Activated naive CD4-positive, alpha-beta T cell treated with anti-CD3 and anti-CD28 coated beads, Interleukin-2, amount 50 U/mL, for 72 hours (primary cell): ENCODE measurements around the gene ANO2. TPM values are rescaled to one million over a fixed set of nuclear protein-coding genes. Genes with fewer than 3 reads are reported as not detected.
"Not testable (repeated sequence)": the region's sequence is repeated elsewhere in the genome, so short reads cannot be mapped to it uniquely, and the experiment has no call there.

ENCODE experiments used
- ATAC-seq, 2 donors: fragments of 150-1000 bp; cut with Tn5 transposase; 2 replicates each; pipeline ENCODE4 v1.10.0; 2021; ENCODE audit warnings: mild to moderate bottlenecking in 2 of 2, moderate library complexity in 2 of 2
- DNase-seq, 2 donors: peaks; one replicate each; pipeline ENCODE4 v3.0.0; 2021 to 2022; ENCODE audit warnings: low spot score in 2 of 2
- H3K27ac Mint-ChIP-seq, 2 donors: one replicate each; pipeline ENCODE4 v1.8.0; 2022; ENCODE audit warnings: mild to moderate bottlenecking in 2 of 2, mixed read lengths in 2 of 2
- H3K36me3 Mint-ChIP-seq, 2 donors: one replicate each; pipeline ENCODE4 v1.8.0; 2022; ENCODE audit warnings: mixed read lengths in 2 of 2
- H3K9me3 Mint-ChIP-seq, 2 donors: one replicate each; pipeline ENCODE4 v1.8.0; 2022; ENCODE audit warnings: mixed read lengths in 2 of 2
- total RNA-seq, 2 donors: library from RNA; stranded (reverse); gene quantifications; one replicate each; pipeline ENCODE4 v1.2.3, GENCODE V29; 2022

ANO2 gene
- total RNA-seq, 2 donors from 2014 or later: not detected

GRCh38 chr12:5568325-5568981 lies 376.6 kb downstream of the ANO2 start:
- DNase-seq (no peak), ATAC-seq (no peak)
- Mint-ChIP-seq H3K9me3 (no peaks in the 10 kb centered on the region), H3K27ac (no peak overlapping the region), H3K36me3 (no peaks in the 10 kb centered on the region)

- H3K9me3 Mint-ChIP-seq: no peaks in the 10 kb centered on the region
- H3K27ac Mint-ChIP-seq: no peak overlapping the region
- ATAC-seq (no peak), DNase-seq (no peak)
- no peaks in the 10 kb centered on the region for H3K36me3 Mint-ChIP-seq
These were observed 377.9 kb downstream of the ANO2 start for GRCh38 chr12:5567016-5567725.

GRCh38 chr12:5565933-5566599 lies 379.0 kb downstream of the ANO2 start:
- no peaks in the 10 kb centered on the region for H3K36me3 Mint-ChIP-seq
- no peak overlapping the region for H3K27ac Mint-ChIP-seq
- DNase-seq (no peak), ATAC-seq (no peak)
- H3K9me3 Mint-ChIP-seq: no peaks in the 10 kb centered on the region

GRCh38 chr12:5562581-5562980 lies 382.5 kb downstream of the ANO2 start:
- no peak overlapping the region for H3K27ac Mint-ChIP-seq
- DNase-seq (no peak), ATAC-seq (no peak)
- no peaks in the 10 kb centered on the region for H3K36me3 Mint-ChIP-seq
- H3K9me3 Mint-ChIP-seq: no peaks in the 10 kb centered on the region

GRCh38 chr12:5561846-5562245 lies 383.2 kb downstream of the ANO2 start:
- no peaks in the 10 kb centered on the region for H3K9me3 Mint-ChIP-seq
- ATAC-seq (no peak), DNase-seq (no peak)
- H3K36me3 Mint-ChIP-seq: no peaks in the 10 kb centered on the region
- no peak overlapping the region for H3K27ac Mint-ChIP-seq

- H3K27ac Mint-ChIP-seq: no peak overlapping the region
- H3K9me3 Mint-ChIP-seq: no peaks in the 10 kb centered on the region
- ATAC-seq (no peak), DNase-seq (no peak)
- no peaks in the 10 kb centered on the region for H3K36me3 Mint-ChIP-seq
These were observed 384.0 kb downstream of the ANO2 start for GRCh38 chr12:5561057-5561456.

GRCh38 chr12:5560265-5560664 lies 384.8 kb downstream of the ANO2 start:
- H3K9me3 Mint-ChIP-seq: no peaks in the 10 kb centered on the region
- H3K36me3 Mint-ChIP-seq: no peaks in the 10 kb centered on the region
- DNase-seq (no peak), ATAC-seq (no peak)
- no peak overlapping the region for H3K27ac Mint-ChIP-seq

- no peaks in the 10 kb centered on the region for H3K9me3 Mint-ChIP-seq
- DNase-seq (no peak), ATAC-seq (no peak)
- no peak overlapping the region for H3K27ac Mint-ChIP-seq
- H3K36me3 Mint-ChIP-seq: no peaks in the 10 kb centered on the region
These were observed 387.2 kb downstream of the ANO2 start for GRCh38 chr12:5557906-5558305.

- ATAC-seq: no peak
- no peaks in the 10 kb centered on the region for H3K9me3 Mint-ChIP-seq
- no peaks in the 10 kb centered on the region for H3K36me3 Mint-ChIP-seq
- no peak for DNase-seq
- H3K27ac Mint-ChIP-seq: no peak overlapping the region
These were observed 387.9 kb downstream of the ANO2 start for GRCh38 chr12:5556946-5557673.

GRCh38 chr12:5556033-5556614 lies 388.9 kb downstream of the ANO2 start:
- DNase-seq (peak in 1 of 2 donors; percentile 24), ATAC-seq (no peak)
- Mint-ChIP-seq H3K36me3 (no peaks in the 10 kb centered on the region), H3K9me3 (no peaks in the 10 kb centered on the region), H3K27ac (no peak overlapping the region)

GRCh38 chr12:5554711-5555110 lies 390.3 kb downstream of the ANO2 start:
- Mint-ChIP-seq H3K27ac (no peak overlapping the region), H3K36me3 (no peaks in the 10 kb centered on the region), H3K9me3 (peaks cover 0 to 4% of the 10 kb centered on the region in 2 donors)
- DNase-seq (no peak), ATAC-seq (no peak)

- DNase-seq (no peak), ATAC-seq (no peak)
- no peaks in the 10 kb centered on the region for H3K36me3 Mint-ChIP-seq
- no peak overlapping the region for H3K27ac Mint-ChIP-seq
- peaks cover 4% of the 10 kb centered on the region in 2 donors for H3K9me3 Mint-ChIP-seq
These were observed 396.0 kb downstream of the ANO2 start for GRCh38 chr12:5549011-5549410.

GRCh38 chr12:5548152-5548943 lies 396.7 kb downstream of the ANO2 start:
- ATAC-seq (no peak), DNase-seq (no peak)
- Mint-ChIP-seq H3K9me3 (peaks cover 4% of the 10 kb centered on the region in 2 donors), H3K36me3 (peaks cover 0 to 2% of the 10 kb centered on the region in 2 donors), H3K27ac (no peak overlapping the region)

GRCh38 chr12:5546616-5547015 lies 398.4 kb downstream of the ANO2 start:
- no peak for DNase-seq
- H3K36me3 Mint-ChIP-seq: peaks cover 0 to 7% of the 10 kb centered on the region in 2 donors
- no peak for ATAC-seq
- H3K9me3 Mint-ChIP-seq: peaks cover 9 to 11% of the 10 kb centered on the region in 2 donors
- H3K27ac Mint-ChIP-seq: no peak overlapping the region

GRCh38 chr12:5537771-5538170 lies 407.3 kb downstream of the ANO2 start:
- DNase-seq: no peak
- Mint-ChIP-seq H3K36me3 (no peaks in the 10 kb centered on the region), H3K27ac (no peak overlapping the region), H3K9me3 (peaks cover 8 to 15% of the 10 kb centered on the region in 2 donors)
- ATAC-seq: no peak

GRCh38 chr12:5537026-5537615 lies 407.9 kb downstream of the ANO2 start:
- H3K27ac Mint-ChIP-seq: not testable (repeated sequence)

More at GRCh38 chr12:5537026-5537615, 407.9 kb downstream of the ANO2 start:
- ATAC-seq, DNase-seq, H3K36me3 Mint-ChIP-seq: not testable (repeated sequence)
- peaks cover 4 to 14% of the 10 kb centered on the region in 2 donors for H3K9me3 Mint-ChIP-seq
